H1 (cell line): ENCODE results near the gene CD96.

ENCODE experiments used
- CREB1 ChIP-seq: IDR thresholded peaks from 2 replicates; pipeline ENCODE4 v1.6.1; 2012; ENCODE audit warnings: inconsistent platforms
- CTCF ChIP-seq, 3 experiments: IDR thresholded peaks; 1 replicate in 2 of 3; 2 replicates in 1 of 3; pipeline versions ENCODE4 v1.5.1 to v1.6.1; 2011; ENCODE audit warnings: low read length in 3 of 3, mild to moderate bottlenecking in 3 of 3, inconsistent platforms in 2 of 3, low read depth in 1 of 3, moderate library complexity in 1 of 3; ENCODE audit not compliant: insufficient read depth in 1 of 3; ENCODE audit errors: control extremely low read depth in 1 of 3
- EP300 ChIP-seq, 2 experiments: IDR thresholded peaks; 1 replicate in 1 of 2; 2 replicates in 1 of 2; pipeline ENCODE4 v1.6.1; 2011 to 2012; ENCODE audit warnings: low read depth in 2 of 2, low read length in 2 of 2, mild to moderate bottlenecking in 2 of 2, borderline replicate concordance in 1 of 2, inconsistent platforms in 1 of 2, moderate library complexity in 1 of 2
- EZH2 ChIP-seq: fragments of 200-600 bp; sonication (generic); IDR thresholded peaks from 2 replicates; pipeline ENCODE4 v1.7.1; 2012; ENCODE audit warnings: low read depth, mild to moderate bottlenecking, moderate library complexity, low read length, inconsistent platforms; ENCODE audit not compliant: severe bottlenecking
- POLR2AphosphoS5 ChIP-seq: IDR thresholded peaks from 2 replicates; pipeline ENCODE4 v1.6.1; 2011; ENCODE audit warnings: low read depth, low read length
- RAD21 ChIP-seq, 2 experiments: IDR thresholded peaks in 1 of 2; conservative IDR thresholded peaks in 1 of 2; 2 replicates each; pipeline ENCODE4 v1.6.1; 2011; ENCODE audit warnings: low read depth in 2 of 2, low read length in 2 of 2, improper control_type of control experiment in 1 of 2, inconsistent platforms in 1 of 2, mild to moderate bottlenecking in 1 of 2, moderate library complexity in 1 of 2
- RFX5 ChIP-seq: IDR thresholded peaks from 2 replicates; pipeline ENCODE4 v1.6.1; 2011; ENCODE audit warnings: low read depth, low read length, improper control_type of control experiment, borderline replicate concordance
- TAF1 ChIP-seq: IDR thresholded peaks from 2 replicates; pipeline ENCODE4 v1.6.1; 2011; ENCODE audit warnings: mild to moderate bottlenecking, low read depth, low read length
- TBP ChIP-seq: IDR thresholded peaks from 2 replicates; pipeline ENCODE4 v1.6.1; 2011; ENCODE audit warnings: low read depth, low read length, improper control_type of control experiment
- TCF12 ChIP-seq: IDR thresholded peaks from 2 replicates; pipeline ENCODE4 v1.6.1; 2011; ENCODE audit warnings: low read depth, mild to moderate bottlenecking, low read length
- YY1 ChIP-seq: IDR thresholded peaks from 2 replicates; pipeline ENCODE4 v1.6.1; 2011; ENCODE audit warnings: low read depth, mild to moderate bottlenecking, low read length

GRCh38 chr3:111610189-111610588, 68.2 kb downstream of the CD96 start:
- TF ChIP-seq TCF12 (no peak), CTCF (IDR thresholded peaks at IDR 0.05; ENCODE audit: control extremely low read depth in 1 of 3, insufficient read depth in 1 of 3, low read depth in 1 of 3, low read length in 3 of 3) (no peak), RFX5 (no peak), TAF1 (no peak), POLR2AphosphoS5 (no peak), EZH2 (no peak), TBP (no peak), YY1 (no peak), CREB1 (no peak), RAD21 (IDR thresholded peaks at IDR 0.05 in 1 of 2, conservative IDR thresholded peaks at IDR 0.05 in 1 of 2; ENCODE audit: low read depth in 2 of 2, low read length in 2 of 2) (no peak), EP300 (IDR thresholded peaks at IDR 0.05; ENCODE audit: borderline replicate concordance in 1 of 2, low read depth in 2 of 2, low read length in 2 of 2) (no peak)
